H1 (cell line): ENCODE results near the gene WDR41. TPM values are rescaled to one million over a fixed set of nuclear protein-coding genes. Genes with fewer than 3 reads are reported as not detected.

Experiments
- CTCF ChIA-PET: fragments of 300-600 bp; sonication (Branson Sonifier 250); formaldehyde crosslinking; loops from one replicate; lab custom pipeline; 2021; ENCODE audit not compliant: partially characterized antibody; lab: Charles Lee
- POLR2A ChIA-PET: fragments of 300-600 bp; sonication (Branson Sonifier 250); formaldehyde crosslinking; loops from one replicate; lab custom pipeline; 2021; ENCODE audit warnings: inconsistent platforms; ENCODE audit not compliant: partially characterized antibody; lab: Charles Lee
- DNase-seq, 2 experiments: peaks; one replicate each; pipeline versions ENCODE4 v3.0.0 to v3.0.0-alpha.2; 2010 to 2022; ENCODE audit warnings: low spot score in 2 of 2, low read depth in 1 of 2, mixed read lengths in 1 of 2
- FAIRE-seq: peaks from 2 replicates; lab custom pipeline; 2011; peaks lifted over from hg19 to GRCh38; lab: Jason Lieb, UNC
- H2AFZ ChIP-seq: 2 replicates; pipeline ENCODE4 v1.8.1; 2012; ENCODE audit warnings: low read length, inconsistent platforms
- H2AK5ac ChIP-seq: 2 replicates; pipeline ENCODE4 v1.6.1; 2013; ENCODE audit warnings: low read depth, low read length
- H2BK120ac ChIP-seq: replicated peaks from 2 replicates; pipeline ENCODE3; 2013; ENCODE audit warnings: low read depth, low read length, inconsistent platforms
- H2BK12ac ChIP-seq: 2 replicates; pipeline ENCODE4 v1.6.1; 2013; ENCODE audit warnings: low read depth, low read length
- H2BK15ac ChIP-seq: 2 replicates; pipeline ENCODE4 v1.6.1; 2013; ENCODE audit warnings: low read length
- H2BK20ac ChIP-seq: 2 replicates; pipeline ENCODE4 v1.6.1; 2013; ENCODE audit warnings: low read length
- H2BK5ac ChIP-seq: 2 replicates; pipeline ENCODE4 v1.6.1; 2013; ENCODE audit warnings: low read depth, low read length
- H3K14ac ChIP-seq: 2 replicates; pipeline ENCODE4 v1.6.1; 2013; ENCODE audit warnings: inconsistent platforms; ENCODE audit not compliant: insufficient read length
- H3K18ac ChIP-seq: 2 replicates; pipeline ENCODE4 v1.6.1; 2013; ENCODE audit warnings: low read length; ENCODE audit errors: extremely low read depth
- H3K23ac ChIP-seq: 2 replicates; pipeline ENCODE4 v1.6.1; 2013; ENCODE audit warnings: inconsistent platforms; ENCODE audit not compliant: insufficient read length
- H3K23me2 ChIP-seq: 2 replicates; pipeline ENCODE4 v1.6.1; 2013; ENCODE audit warnings: low read depth, low read length
- H3K27ac ChIP-seq: 2 replicates; pipeline ENCODE4 v1.6.1; 2011; ENCODE audit warnings: low read depth, low read length, inconsistent platforms
- H3K27me3 ChIP-seq, 4 experiments: replicated peaks in 1 of 4; 1 replicate in 1 of 4; 2 replicates in 3 of 4; pipeline versions ENCODE4 v1.6.1 to v1.8.1; 2011 to 2013; ENCODE audit warnings: low read length in 3 of 4, mild to moderate bottlenecking in 3 of 4, inconsistent platforms in 2 of 4, mixed read lengths in 2 of 4, moderate library complexity in 1 of 4; ENCODE audit not compliant: control insufficient read depth in 3 of 4, insufficient read depth in 3 of 4; ENCODE audit errors: extremely low read depth in 1 of 4
- H3K36me3 ChIP-seq, 4 experiments: 2 replicates each; pipeline versions ENCODE4 v1.6.1 to v1.8.1; 2011 to 2013; ENCODE audit warnings: mild to moderate bottlenecking in 4 of 4, low read length in 3 of 4, moderate library complexity in 2 of 4, control low read depth in 1 of 4, inconsistent platforms in 1 of 4; ENCODE audit not compliant: insufficient read depth in 4 of 4, control insufficient read depth in 2 of 4
- H3K4ac ChIP-seq: replicated peaks from 2 replicates; pipeline ENCODE3; 2013; ENCODE audit warnings: low read length, low read depth, mixed read lengths, inconsistent platforms; ENCODE audit not compliant: insufficient read length
- H3K4me1 ChIP-seq, 4 experiments: replicated peaks in 1 of 4; 1 replicate in 1 of 4; 2 replicates in 3 of 4; pipeline versions ENCODE4 v1.6.1 to v1.8.1; 2011 to 2013; ENCODE audit warnings: low read length in 3 of 4, inconsistent platforms in 2 of 4, mixed read lengths in 1 of 4; ENCODE audit not compliant: insufficient read depth in 4 of 4, control insufficient read depth in 3 of 4
- H3K4me2 ChIP-seq, 2 experiments: 2 replicates each; pipeline versions ENCODE4 v1.6.1 to v1.8.1; 2011 to 2013; ENCODE audit warnings: low read depth in 2 of 2, low read length in 2 of 2, control low read depth in 1 of 2, inconsistent platforms in 1 of 2, mild to moderate bottlenecking in 1 of 2; ENCODE audit not compliant: insufficient read depth in 1 of 2
- H3K4me3 ChIP-seq, 4 experiments: fragments of 200-600, 300-600 bp in 1 of 4; sonication (generic), shearing (Covaris generic), sonication (Bioruptor Twin) in 1 of 4; 2 replicates each; pipeline versions ENCODE4 v1.5.1 to v1.8.1; 2011 to 2016; ENCODE audit warnings: low read length in 4 of 4, low read depth in 3 of 4, control low read depth in 2 of 4, inconsistent platforms in 2 of 4, mild to moderate bottlenecking in 2 of 4, mixed read lengths in 1 of 4, moderate library complexity in 1 of 4; ENCODE audit not compliant: insufficient read depth in 2 of 4; ENCODE audit errors: extremely low read depth in 1 of 4
- H3K56ac ChIP-seq: replicated peaks from 2 replicates; pipeline ENCODE3; 2013; ENCODE audit warnings: low read depth, mild to moderate bottlenecking, mixed read lengths, low read length, inconsistent platforms; ENCODE audit not compliant: insufficient read length
- H3K79me1 ChIP-seq: 2 replicates; pipeline ENCODE4 v1.6.1; 2013; ENCODE audit warnings: low read depth, low read length, control low read depth
- H3K79me2 ChIP-seq, 2 experiments: 2 replicates each; pipeline versions ENCODE4 v1.6.1 to v1.8.1; 2012 to 2013; ENCODE audit warnings: low read length in 2 of 2, mild to moderate bottlenecking in 2 of 2, inconsistent platforms in 1 of 2; ENCODE audit not compliant: insufficient read depth in 2 of 2, control insufficient read depth in 1 of 2
- H3K9ac ChIP-seq, 4 experiments: replicated peaks in 1 of 4; 1 replicate in 1 of 4; 2 replicates in 3 of 4; pipeline versions ENCODE4 v1.6.1 to v1.8.1; 2011 to 2013; ENCODE audit warnings: low read depth in 3 of 4, low read length in 3 of 4, control low read depth in 2 of 4, mild to moderate bottlenecking in 2 of 4, moderate library complexity in 2 of 4, inconsistent platforms in 1 of 4; ENCODE audit errors: extremely low read depth in 1 of 4
- H3K9me3 ChIP-seq, 2 experiments: 2 replicates each; pipeline versions ENCODE4 v1.6.1 to v1.8.1; 2012 to 2013; ENCODE audit warnings: mild to moderate bottlenecking in 2 of 2, moderate library complexity in 2 of 2, control low read depth in 1 of 2, inconsistent platforms in 1 of 2, low read depth in 1 of 2, low read length in 1 of 2, mixed read lengths in 1 of 2; ENCODE audit not compliant: insufficient read depth in 2 of 2
- H4K20me1 ChIP-seq, 2 experiments: replicated peaks in 1 of 2; 2 replicates each; pipeline versions ENCODE3 to v1.8.1; 2011 to 2013; ENCODE audit warnings: inconsistent platforms in 2 of 2, low read length in 2 of 2, mild to moderate bottlenecking in 1 of 2; ENCODE audit not compliant: insufficient read depth in 2 of 2, control insufficient read depth in 1 of 2
- H4K5ac ChIP-seq: 2 replicates; pipeline ENCODE4 v1.6.1; 2013; ENCODE audit warnings: low read length, low read depth, mixed read lengths, inconsistent platforms; ENCODE audit not compliant: insufficient read length
- H4K8ac ChIP-seq: 2 replicates; pipeline ENCODE4 v1.8.0; 2013; ENCODE audit warnings: mild to moderate bottlenecking, moderate library complexity, low read length, inconsistent platforms; ENCODE audit not compliant: insufficient read depth; ENCODE audit errors: extremely low read depth
- H4K91ac ChIP-seq: replicated peaks from 2 replicates; pipeline ENCODE3; 2013; ENCODE audit warnings: low read length, mixed read lengths, inconsistent platforms; ENCODE audit not compliant: insufficient read length
- BACH1 ChIP-seq: IDR thresholded peaks from 2 replicates; pipeline ENCODE4 v1.6.1; 2012; ENCODE audit warnings: low read length, improper control_type of control experiment
- CTBP2 ChIP-seq: IDR thresholded peaks from 2 replicates; pipeline ENCODE4 v1.7.0; 2011; ENCODE audit warnings: borderline replicate concordance, mild to moderate bottlenecking, moderate library complexity, mixed read lengths, low read length; ENCODE audit not compliant: insufficient read depth, insufficient read length
- MAFK ChIP-seq: IDR thresholded peaks from 2 replicates; pipeline ENCODE4 v1.6.1; 2012; ENCODE audit warnings: low read depth, mild to moderate bottlenecking, improper control_type of control experiment, low read length
- WGBS, 2 experiments: shearing (Covaris generic) in 1 of 2; methylation state at CpG; one replicate each; pipeline versions ENCODE4 v1.1.6 to v1.1.7; 2013 to 2015; ENCODE audit warnings: low lambda C conversion rate in 2 of 2, mixed read lengths in 2 of 2, inconsistent platforms in 1 of 2, low coverage in 1 of 2, missing lambda C conversion rate in 1 of 2; ENCODE audit not compliant: insufficient replicate concordance in 2 of 2, insufficient coverage in 1 of 2, insufficient read length in 1 of 2; ENCODE audit errors: extremely low coverage in 1 of 2, missing lambda C conversion rate in 1 of 2; 5-methylcytosine and 5-hydroxymethylcytosine counted together
- polyA plus RNA-seq, 7 experiments: library from polyadenylated mRNA; depleted of rRNA in 3 of 7; stranded (reverse) in 5 of 7; unstranded in 2 of 7; fragments of >200 nt in 5 of 7; fragments of 200-250 nt in 2 of 7; gene quantifications; 1 replicate in 5 of 7; 2 replicates in 1 of 7; 4 replicates in 1 of 7; pipeline versions ENCODE4 v1.2.1 to v1.2.3, GENCODE V29; 2011 to 2013; ENCODE audit warnings: missing spikeins in 2 of 7, mixed read lengths in 2 of 7
- total RNA-seq: library from RNA; stranded (reverse); fragmentation: NEBNext Ultra II Directional; extraction: Animal tissue kit (Norgen Biotek cat#: 25700); gene quantifications from 2 replicates; pipeline ENCODE4 v1.2.1, GENCODE V29; 2021

WDR41 gene
- total and polyA plus RNA-seq, 2 of the 8 experiments (the other 6 are each of a cell fraction or from before 2014, with no cell fraction given): 16.4 to 44.9 TPM

- 88% methylated on average over 1 of the region's 1 CpG; no CpG with 5 or more reads in 1 of the 2 experiments for WGBS, 2 experiments
- no peaks in the 10 kb centered on the region for H3K9me3 ChIP-seq
- no peaks in the 10 kb centered on the region for H3K79me2 ChIP-seq
- H2BK12ac ChIP-seq: no peak overlapping the region
- H2AK5ac ChIP-seq: no peak overlapping the region
- no peak overlapping the region for H2BK120ac ChIP-seq
- H3K36me3 ChIP-seq: peaks cover 0 to 7% (median 4%) of the 10 kb centered on the region in 4 experiments; a peak in 4 of 8 replicates
- no peak overlapping the region for H4K5ac ChIP-seq
- no peak overlapping the region for H2BK5ac ChIP-seq
- H3K56ac ChIP-seq: no peak overlapping the region
- no peaks in the 10 kb centered on the region for H3K27me3 ChIP-seq
- H3K79me1 ChIP-seq: no peaks in the 10 kb centered on the region
- no peak for DNase-seq
- no peak overlapping the region for H3K4me3 ChIP-seq
- H3K18ac ChIP-seq: no peak overlapping the region
- H4K20me1 ChIP-seq: no peaks in the 10 kb centered on the region
- no peak overlapping the region for H2BK20ac ChIP-seq
- no peak overlapping the region for H3K4me2 ChIP-seq
- H3K23me2 ChIP-seq: no peaks in the 10 kb centered on the region
- H3K4ac ChIP-seq: no peak overlapping the region
- no peak overlapping the region for H3K14ac ChIP-seq
- no peak overlapping the region for H2AFZ ChIP-seq
- no peak overlapping the region for H3K27ac ChIP-seq
- CTCF ChIA-PET: no interaction called here
- H3K23ac ChIP-seq: no peak overlapping the region
- no peak overlapping the region for H4K8ac ChIP-seq
- H3K9ac ChIP-seq: no peak overlapping the region
- POLR2A ChIA-PET: no interaction called here
- no peak overlapping the region for H4K91ac ChIP-seq
- no peak overlapping the region for H2BK15ac ChIP-seq
- no peak for FAIRE-seq
- H3K4me1 ChIP-seq: no peaks in the 10 kb centered on the region
- no peak for TF ChIP-seq MAFK
- TF ChIP-seq BACH1: no peak
- TF ChIP-seq CTBP2: no peak
These were observed 61.4 kb downstream of the WDR41 start for GRCh38 chr5:77430726-77431125.
